Measurements from ENCODE around the gene CISD2.

DNA sequence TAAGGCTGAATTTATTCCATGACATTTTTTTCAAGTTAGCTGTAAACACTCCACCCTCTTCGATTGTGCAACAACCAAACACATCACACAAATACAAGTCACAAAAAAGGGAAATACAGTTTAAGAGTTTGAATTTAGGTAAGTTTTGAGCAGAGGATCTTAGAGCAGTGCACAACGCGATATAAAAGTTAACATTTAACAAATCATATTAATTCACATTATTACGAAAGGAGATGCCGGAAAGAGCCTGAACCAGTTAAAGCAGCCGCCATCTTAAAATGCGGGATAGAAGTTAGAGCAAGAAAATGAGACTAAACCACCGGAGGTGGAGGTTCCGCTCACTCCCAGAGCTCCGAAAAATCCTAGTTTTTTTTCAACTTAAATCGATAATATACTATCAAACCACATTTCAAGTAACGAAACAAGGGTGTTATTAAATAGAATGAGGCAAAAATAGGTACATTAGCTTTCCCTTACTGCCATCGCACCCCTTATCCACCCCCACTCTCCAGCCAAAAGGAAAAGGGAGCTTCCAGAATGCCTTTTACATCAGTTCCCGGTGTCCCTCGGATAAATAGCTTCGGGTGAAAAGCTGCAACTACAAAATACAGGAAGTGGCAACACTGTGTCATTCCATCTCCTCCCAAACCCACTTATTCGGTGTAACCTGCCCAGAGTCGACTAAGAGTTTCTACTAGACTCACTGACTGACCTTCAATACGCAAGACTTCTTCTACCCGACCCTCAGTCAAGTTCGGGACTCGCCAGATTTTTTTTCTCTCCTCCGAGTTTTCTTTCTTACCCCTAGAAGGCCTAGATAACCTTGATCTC lies 43.3 kb upstream of the CISD2 start:
- TF ChIP-seq, protein P1, sequence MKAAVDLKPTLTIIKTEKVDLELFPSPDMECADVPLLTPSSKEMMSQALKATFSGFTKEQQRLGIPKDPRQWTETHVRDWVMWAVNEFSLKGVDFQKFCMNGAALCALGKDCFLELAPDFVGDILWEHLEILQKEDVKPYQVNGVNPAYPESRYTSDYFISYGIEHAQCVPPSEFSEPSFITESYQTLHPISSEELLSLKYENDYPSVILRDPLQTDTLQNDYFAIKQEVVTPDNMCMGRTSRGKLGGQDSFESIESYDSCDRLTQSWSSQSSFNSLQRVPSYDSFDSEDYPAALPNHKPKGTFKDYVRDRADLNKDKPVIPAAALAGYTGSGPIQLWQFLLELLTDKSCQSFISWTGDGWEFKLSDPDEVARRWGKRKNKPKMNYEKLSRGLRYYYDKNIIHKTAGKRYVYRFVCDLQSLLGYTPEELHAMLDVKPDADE (IDR thresholded peaks at IDR 0.05), result no peak
- TF ChIP-seq, protein P2, sequence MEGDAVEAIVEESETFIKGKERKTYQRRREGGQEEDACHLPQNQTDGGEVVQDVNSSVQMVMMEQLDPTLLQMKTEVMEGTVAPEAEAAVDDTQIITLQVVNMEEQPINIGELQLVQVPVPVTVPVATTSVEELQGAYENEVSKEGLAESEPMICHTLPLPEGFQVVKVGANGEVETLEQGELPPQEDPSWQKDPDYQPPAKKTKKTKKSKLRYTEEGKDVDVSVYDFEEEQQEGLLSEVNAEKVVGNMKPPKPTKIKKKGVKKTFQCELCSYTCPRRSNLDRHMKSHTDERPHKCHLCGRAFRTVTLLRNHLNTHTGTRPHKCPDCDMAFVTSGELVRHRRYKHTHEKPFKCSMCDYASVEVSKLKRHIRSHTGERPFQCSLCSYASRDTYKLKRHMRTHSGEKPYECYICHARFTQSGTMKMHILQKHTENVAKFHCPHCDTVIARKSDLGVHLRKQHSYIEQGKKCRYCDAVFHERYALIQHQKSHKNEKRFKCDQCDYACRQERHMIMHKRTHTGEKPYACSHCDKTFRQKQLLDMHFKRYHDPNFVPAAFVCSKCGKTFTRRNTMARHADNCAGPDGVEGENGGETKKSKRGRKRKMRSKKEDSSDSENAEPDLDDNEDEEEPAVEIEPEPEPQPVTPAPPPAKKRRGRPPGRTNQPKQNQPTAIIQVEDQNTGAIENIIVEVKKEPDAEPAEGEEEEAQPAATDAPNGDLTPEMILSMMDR (conservative IDR thresholded peaks at IDR 0.05; ENCODE audit: low read depth in 2 of 2), result no peak
- TF ChIP-seq, protein P3, sequence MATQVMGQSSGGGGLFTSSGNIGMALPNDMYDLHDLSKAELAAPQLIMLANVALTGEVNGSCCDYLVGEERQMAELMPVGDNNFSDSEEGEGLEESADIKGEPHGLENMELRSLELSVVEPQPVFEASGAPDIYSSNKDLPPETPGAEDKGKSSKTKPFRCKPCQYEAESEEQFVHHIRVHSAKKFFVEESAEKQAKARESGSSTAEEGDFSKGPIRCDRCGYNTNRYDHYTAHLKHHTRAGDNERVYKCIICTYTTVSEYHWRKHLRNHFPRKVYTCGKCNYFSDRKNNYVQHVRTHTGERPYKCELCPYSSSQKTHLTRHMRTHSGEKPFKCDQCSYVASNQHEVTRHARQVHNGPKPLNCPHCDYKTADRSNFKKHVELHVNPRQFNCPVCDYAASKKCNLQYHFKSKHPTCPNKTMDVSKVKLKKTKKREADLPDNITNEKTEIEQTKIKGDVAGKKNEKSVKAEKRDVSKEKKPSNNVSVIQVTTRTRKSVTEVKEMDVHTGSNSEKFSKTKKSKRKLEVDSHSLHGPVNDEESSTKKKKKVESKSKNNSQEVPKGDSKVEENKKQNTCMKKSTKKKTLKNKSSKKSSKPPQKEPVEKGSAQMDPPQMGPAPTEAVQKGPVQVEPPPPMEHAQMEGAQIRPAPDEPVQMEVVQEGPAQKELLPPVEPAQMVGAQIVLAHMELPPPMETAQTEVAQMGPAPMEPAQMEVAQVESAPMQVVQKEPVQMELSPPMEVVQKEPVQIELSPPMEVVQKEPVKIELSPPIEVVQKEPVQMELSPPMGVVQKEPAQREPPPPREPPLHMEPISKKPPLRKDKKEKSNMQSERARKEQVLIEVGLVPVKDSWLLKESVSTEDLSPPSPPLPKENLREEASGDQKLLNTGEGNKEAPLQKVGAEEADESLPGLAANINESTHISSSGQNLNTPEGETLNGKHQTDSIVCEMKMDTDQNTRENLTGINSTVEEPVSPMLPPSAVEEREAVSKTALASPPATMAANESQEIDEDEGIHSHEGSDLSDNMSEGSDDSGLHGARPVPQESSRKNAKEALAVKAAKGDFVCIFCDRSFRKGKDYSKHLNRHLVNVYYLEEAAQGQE (IDR thresholded peaks at IDR 0.05; ENCODE audit: unreplicated experiment), result no peak
- TF ChIP-seq EZH2 (IDR thresholded peaks at IDR 0.05; ENCODE audit: low read depth, unreplicated experiment), result no peak
- TF ChIP-seq EZH2phosphoT487 (IDR thresholded peaks at IDR 0.05; ENCODE audit: unreplicated experiment), result no peak
- TF ChIP-seq POLR2AphosphoS5 (IDR thresholded peaks at IDR 0.05; ENCODE audit: low read depth), result peak; percentile 42; the same call in 1 of the 2 replicates
- TF ChIP-seq ZNF331 (CRISPR knock-in tag; IDR thresholded peaks at IDR 0.05; ENCODE audit: low read depth), result no peak
